Adipose tissue (tissue), 3 donors: ENCODE measurements around the gene SDHAF1. TPM values are rescaled to one million over a fixed set of nuclear protein-coding genes. Genes with fewer than 3 reads are reported as not detected.
"Not testable (repeated sequence)": the region's sequence is repeated elsewhere in the genome, so short reads cannot be mapped to it uniquely, and the experiment has no call there.

Experiments used
- H3K27ac ChIP-seq: one replicate; pipeline ENCODE4 v1.5.1; 2013; ENCODE audit warnings: low read depth, low read length
- WGBS, 3 donors: extraction: QIAGEN DNeasy Blood & Tissue Kit; methylation state at CpG; one replicate each; pipeline ENCODE4 v1.1.7; 2013; 5-methylcytosine and 5-hydroxymethylcytosine counted together
- polyA plus RNA-seq, 3 donors: library from polyadenylated mRNA; stranded (reverse); fragments of 200-250 nt; gene quantifications; one replicate each; pipeline ENCODE4 v1.2.3, GENCODE V29; 2013
- donor health status: healthy with polysubstance abuse.
- donor health status: Bipolar disorder and iron deficiency.
- donor health status: healthy.

Gene SDHAF1
- polyA plus RNA-seq, 3 donors: 14.9 to 26.9 (median 18.6) TPM

DNA sequence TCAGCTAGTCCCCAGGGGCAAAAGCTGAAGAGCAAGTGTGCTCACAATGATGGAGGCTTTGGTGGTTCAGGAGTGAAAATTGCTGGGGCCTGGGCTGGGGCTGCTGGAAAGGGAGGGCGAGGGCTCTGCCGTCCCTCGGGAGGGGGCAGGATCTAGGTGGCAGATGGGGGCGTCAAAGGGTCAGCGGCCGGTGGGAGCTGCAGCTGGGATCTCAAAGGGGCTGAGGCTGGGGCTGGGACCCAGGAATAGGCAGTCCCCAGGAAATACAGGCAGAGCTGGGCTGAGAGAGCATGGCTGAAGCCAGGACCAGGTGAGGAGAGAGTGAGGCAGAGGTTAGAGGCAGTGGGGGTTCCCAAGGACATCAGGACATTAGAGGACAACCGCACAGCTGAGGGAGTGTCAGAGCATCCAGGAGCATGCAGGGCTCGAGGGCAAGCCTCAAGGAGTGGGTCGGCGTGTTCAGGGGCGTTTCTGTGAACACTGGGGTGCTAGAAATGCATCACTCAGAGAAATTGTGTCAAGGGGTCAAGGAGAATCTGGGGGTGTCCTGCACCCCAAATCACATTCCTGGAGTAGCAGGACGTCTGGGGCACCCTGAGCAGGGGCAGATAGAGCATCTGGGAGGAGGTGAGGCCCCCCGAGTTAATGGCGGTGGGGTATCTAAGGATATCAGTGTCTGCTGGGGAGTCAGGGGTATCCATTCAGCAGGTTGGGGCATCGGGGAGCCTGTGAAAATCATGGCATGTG lies 14.8 kb downstream of the SDHAF1 start:
- 50 to 58% (median 57%) methylated on average over 15 of the region's 15 CpGs for WGBS, 3 donors
- H3K27ac ChIP-seq: no peak overlapping the region

DNA sequence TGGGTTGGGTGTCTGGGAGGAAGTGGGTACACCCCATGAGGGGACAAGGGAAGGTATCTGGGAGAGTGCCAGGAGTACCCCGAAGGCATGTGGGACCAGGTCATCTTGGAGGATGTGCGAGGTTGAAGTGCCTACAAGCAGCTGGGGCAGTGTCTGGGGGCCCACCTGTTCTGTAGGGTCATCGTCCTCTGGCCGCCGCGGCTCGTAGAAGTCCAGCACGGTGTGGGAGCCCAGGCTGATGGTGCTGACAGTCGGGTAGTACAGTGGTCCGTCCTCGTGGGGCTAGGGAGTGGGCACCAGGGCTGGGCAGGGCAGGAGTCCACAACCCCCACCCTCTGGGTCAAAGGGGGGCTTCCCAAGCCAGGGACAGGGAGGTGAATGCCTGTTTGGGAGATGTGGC lies 15.4 kb downstream of the SDHAF1 start:
- 94 to 98% (median 95%) methylated on average over 8 to 11 of the region's 11 CpGs for WGBS, 3 donors
- H3K27ac ChIP-seq: no peak overlapping the region

DNA sequence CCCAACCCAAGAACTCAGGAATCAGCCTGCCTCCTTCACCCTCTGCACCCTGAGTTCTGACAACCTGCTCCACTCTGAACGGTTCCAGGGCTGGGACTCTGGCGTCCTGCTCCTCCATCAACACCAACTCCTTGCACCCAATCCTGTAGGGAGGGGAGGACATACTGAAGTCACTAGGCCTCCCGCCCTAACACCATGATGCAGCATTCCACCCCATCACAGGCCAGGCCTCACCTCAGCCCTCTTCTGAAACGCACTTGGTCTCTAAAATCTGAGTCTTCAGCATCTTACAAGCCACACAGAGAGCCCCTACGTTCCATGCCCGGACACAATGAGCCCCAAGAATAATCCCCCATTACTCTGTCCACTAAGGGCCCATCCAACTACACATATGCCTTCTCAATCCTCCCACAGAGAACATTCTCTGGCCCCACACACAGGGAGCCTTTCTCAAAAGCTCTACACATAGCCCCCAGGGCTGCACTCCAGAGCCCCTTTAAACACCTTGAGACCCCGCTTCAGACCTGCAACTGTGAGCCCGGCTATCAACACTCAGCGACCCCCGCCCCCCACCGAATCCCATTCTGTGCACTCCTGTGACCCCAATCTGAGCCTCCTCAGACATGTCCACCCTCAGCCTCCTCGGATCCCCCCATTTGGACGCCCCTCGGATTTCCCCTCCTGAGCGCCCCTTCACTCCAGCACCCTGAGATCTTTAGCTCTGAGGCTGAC lies 18.5 kb downstream of the SDHAF1 start:
- 31 to 33% (median 32%) methylated on average over 15 of the region's 15 CpGs for WGBS, 3 donors

DNA sequence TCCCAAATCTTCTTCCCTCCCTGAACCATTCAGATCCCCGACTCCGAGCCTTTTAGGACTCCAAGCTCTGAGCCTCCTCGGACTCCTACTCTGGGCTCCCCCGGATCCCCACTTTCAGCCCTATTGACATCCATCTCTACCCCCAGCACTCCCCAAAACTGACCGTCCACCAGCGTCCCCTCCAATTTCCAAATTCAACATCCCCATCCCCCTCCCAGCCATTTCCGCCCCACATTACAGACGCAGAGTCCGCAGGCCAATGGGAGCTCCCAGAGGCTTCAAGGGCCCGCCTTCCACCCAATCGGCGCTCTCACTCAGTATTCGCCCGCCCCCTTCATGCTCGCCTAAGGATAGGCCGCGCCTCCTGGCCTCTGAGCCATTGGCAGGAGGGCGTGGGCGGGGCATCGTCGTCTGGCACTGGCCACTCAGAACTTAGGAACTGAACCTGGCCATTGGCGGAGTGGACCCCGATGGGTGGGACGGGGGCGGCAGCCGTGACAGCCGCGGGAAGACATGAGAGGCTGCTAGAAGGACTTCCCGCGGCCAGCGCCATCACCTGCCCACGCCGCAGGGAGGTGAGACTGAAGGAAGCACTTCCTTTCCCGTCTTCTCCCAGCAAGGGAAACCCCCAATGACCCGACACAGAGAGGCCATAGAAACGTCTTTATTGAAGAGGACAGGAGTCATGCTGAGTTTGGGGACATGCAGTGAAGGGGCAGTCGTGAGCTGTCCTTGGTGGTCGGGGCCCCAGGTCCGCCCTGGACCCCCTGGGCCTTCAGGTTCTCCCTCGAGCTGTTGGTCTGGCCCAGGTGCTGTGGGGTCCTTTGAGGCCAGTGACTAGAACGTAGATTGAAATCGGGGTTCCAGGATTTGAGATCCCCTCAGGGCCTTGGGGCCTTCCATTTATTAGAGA lies 19.3 kb downstream of the SDHAF1 start, which contains the start of gene ALKBH6:
ALKBH6 (minus strand) TSS at position 202 of the 913 bp plus-strand sequence. CDS start 816 bp downstream, outside the sequence.
- WGBS, 3 donors: 2 to 3% (median 2%) methylated on average over 42 of the region's 42 CpGs
- no peak within 1 kb of the TSS for H3K27ac ChIP-seq

More for the DNA sequence above, 18.5 kb downstream of the SDHAF1 start:
- H3K27ac ChIP-seq: no peak overlapping the region

DNA sequence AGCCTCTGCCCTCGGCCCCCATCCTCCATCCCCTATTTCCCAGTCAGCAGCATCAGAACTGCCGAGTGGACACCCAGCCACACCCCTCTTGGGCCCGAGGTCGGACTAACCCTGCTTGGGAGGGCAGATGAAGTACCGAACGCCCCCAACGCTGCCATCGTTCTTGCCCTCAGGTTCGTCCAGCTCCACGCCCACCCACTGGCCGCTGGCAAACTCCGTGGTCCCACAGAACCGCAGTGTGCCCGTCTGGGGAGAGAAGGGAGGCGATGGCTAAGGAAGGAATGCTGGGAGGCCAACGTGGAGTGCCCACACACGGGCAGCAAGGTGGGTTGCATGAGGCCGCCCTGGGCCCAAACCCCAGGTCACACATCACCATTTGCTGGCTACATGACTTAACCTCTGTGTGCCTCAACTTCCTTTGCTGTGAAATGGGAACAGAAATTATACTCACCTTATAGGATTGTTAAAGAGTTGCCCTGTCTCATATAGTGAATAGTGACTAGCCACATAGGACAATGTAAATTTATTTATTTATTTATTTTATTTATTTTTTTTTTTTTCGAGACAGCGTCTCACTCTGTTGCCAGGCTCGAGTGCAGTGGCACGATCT lies 24.2 kb downstream of the SDHAF1 start:
- 91 to 92% (median 91%) methylated on average over 22 of the region's 22 CpGs for WGBS, 3 donors
- no peak overlapping the region for H3K27ac ChIP-seq

DNA sequence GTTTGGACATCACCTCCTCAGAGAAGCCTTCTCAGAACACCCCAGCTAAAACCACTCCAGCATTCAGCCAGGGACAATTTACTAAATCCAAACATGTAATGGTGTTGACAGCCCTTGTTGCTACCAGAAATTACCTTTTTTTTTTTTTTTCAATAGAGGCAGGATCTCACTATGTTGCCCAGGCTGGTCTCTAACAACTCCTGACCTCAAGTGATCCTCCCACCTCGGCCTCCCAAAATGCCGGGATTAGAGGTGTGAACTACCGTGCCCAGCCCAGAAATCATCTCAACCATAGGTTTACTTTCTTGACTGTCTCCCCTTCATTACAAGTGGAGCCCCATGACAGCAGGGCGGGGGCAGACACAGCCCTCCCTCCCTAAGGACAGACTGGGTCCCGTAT lies 28.4 kb downstream of the SDHAF1 start:
- no peak overlapping the region for H3K27ac ChIP-seq
- WGBS, 3 donors: 92 to 94% (median 93%) methylated on average over 5 of the region's 5 CpGs

DNA sequence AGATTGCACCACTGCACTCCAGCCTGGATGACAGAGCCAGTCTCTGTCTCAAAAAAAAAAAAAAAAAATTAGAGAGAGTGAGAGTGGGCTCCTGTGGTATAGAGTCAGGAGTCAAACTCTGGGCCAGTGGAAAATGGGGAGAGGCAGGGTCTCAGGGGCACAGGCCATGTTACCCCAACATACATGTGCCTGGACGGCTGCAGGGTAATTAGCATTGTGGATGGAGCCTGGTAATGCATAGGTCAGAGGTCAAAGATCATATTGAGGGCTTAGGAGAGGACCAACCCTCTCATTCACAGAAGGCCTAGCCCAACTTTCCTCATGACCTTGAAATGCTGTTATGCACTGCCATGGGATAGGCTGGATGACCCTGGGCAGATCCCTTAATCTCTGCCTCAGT lies 30.6 kb downstream of the SDHAF1 start:
- WGBS, 3 donors: 88% methylated on average over 1 of the region's 1 CpG

DNA sequence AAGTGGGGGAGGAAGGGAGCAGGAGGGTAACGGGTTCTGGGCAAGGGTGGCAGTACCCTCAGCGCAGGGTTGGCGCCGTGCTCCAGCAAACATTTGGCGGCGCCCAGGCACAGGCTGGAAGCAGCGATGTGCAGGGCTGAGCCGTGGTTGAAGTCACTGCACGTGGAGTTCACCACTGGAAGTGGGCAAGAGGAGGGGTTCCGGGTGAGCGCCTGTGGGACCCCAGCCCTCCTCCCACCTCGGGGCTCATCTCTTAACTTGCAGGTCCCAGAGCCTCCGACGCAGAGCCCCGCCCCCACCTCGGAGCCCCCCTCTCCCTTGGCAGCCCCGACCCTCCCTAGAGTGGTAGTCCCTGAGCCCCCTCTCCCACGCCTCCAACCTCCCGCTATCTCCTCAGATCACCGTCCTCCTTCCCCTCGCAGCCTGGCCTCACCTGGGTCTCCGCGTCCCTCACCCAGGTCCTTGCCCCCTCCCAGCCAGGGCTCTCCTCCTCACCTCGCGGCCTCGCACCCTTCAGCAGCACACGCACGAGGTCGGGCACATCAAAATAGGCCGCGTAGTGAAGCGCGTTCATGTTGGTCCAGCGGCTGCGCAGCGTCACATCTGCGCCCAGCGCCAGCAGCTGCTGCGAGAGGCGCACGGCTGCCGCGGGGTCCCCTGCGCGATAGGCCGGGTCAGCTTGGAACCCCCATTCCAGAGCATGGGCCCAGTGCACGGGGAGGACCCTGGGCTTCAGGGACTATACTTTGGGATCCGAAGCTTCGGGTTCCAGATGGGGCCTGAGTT lies 31.3 kb downstream of the SDHAF1 start:
- WGBS, 3 donors: 92 to 94% (median 94%) methylated on average over 46 to 49 of the region's 49 CpGs
- H3K27ac ChIP-seq: no peak overlapping the region

More for the DNA sequence above, 30.6 kb downstream of the SDHAF1 start:
- H3K27ac ChIP-seq: no peak overlapping the region

DNA sequence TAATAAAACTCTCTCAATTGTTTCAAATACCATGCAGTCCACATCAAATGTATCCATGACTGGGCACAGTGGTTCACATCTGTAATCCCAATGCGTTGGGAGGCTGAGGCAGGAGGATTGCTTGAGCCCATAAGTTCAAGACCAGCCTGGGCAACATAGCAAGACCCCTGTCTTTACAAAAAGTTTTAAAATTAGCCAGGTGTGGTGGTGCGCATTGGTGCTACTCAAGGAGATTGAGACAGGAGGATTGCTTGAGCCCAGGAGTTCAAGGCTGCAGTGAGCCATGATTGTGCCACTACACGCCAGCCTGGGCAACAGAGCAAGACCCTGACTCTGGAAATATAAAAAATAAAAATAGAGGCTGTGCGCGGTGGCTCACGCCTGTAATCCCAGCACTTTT lies 32.7 kb downstream of the SDHAF1 start:
- WGBS, 3 donors: 92 to 98% (median 96%) methylated on average over 6 of the region's 6 CpGs
- H3K27ac ChIP-seq: no peak overlapping the region

DNA sequence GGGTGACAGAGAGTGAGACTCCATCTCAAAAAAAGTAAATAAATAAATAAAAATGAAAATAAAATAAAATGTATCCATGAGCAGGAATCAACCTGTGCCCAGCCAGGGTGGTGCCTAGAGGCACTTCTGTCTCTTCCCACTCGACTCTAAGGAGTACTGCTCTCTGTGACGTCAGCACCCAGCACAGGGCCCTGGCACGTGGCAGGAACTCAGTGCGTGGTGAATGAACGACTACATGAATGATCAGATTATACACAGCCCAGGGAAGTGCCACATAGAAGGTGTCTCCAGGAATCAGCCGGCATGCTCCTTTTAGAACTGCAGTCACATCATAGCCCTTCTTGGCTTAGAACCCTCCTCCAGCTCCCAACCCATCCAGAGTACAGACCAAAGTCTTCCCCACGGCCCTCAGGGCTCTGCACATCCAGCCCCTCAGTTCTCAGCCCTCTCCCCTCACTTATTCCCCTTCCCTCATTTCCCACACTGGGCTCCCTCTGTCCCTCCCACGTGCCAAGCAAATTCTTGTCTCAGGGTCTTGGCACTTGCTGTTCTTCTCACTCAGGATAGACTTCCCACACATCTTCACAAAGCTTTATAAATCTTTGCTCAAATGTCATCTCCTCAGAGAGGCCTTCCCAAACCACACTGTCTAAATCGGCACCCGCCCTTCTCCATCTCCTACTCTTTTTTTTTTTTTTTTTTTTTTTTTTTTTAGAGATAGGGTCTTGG lies 33.5 kb downstream of the SDHAF1 start:
- no peak overlapping the region for H3K27ac ChIP-seq
- 78 to 83% (median 82%) methylated on average over 10 of the region's 10 CpGs for WGBS, 3 donors

DNA sequence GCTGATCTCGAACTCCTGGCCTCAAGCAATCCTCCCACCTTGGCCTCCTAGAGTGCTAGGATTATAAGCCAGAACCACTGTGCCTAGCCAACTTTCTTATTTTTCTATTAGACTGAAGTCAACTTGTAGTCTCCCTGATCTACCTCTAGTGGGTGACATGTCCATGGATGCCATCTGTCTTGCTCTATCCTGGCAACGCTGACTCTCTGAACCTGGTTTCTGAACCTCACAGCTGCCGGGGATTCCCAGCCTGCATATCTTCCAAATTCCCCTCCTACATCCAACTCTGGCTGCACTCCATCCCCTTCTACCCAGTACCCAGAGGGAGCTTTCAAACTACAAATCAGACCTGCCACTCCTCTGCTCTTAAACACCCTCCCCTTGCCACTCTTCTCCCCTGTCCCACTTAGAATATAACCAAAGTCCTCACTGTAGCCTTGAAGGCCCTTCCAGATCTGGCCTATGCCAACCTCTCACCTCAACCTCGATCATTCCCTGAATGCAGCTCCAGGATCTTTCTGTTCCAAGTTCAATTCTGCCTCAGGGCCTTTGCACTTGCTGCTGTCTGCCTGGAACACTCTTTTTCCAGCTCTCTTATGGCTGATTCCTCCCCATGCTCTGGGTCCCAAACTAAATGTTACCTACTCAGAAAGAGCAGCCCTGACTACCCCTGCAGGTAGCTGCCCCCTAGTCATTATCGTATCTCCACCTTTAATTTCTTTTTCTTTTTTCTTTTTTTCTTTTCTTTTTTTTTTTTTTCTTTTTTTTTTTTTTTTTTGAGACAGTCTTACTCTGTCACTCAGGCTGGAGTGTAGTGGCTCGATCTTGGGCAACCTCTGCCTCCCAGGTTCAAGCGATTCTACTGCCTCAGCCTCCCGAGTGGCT lies 35.5 kb downstream of the SDHAF1 start:
- H3K27ac ChIP-seq: no peak overlapping the region
- WGBS, 3 donors: 82 to 85% (median 85%) methylated on average over 8 of the region's 8 CpGs

DNA sequence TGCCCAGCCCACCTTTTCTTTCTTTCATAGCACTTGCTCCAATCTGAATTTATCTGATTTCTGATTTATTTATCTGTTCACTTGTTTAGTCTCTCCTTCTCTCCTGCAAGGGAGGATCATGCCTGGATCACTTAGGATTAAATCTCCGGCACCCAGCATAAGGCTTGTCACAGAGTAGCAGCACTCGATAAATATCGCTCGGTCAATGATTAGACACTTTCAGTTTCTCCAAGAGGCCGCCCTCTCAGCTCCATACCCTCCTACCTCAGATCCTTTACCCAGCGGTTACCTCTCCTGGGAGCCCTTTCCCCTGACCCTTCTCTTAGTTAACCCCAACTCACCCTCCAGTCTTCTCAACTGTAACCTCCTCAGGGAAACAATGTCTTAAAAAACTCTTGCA lies 36.3 kb downstream of the SDHAF1 start:
- H3K27ac ChIP-seq: no peak overlapping the region
- 66 to 85% (median 81%) methylated on average over 6 of the region's 6 CpGs for WGBS, 3 donors

DNA sequence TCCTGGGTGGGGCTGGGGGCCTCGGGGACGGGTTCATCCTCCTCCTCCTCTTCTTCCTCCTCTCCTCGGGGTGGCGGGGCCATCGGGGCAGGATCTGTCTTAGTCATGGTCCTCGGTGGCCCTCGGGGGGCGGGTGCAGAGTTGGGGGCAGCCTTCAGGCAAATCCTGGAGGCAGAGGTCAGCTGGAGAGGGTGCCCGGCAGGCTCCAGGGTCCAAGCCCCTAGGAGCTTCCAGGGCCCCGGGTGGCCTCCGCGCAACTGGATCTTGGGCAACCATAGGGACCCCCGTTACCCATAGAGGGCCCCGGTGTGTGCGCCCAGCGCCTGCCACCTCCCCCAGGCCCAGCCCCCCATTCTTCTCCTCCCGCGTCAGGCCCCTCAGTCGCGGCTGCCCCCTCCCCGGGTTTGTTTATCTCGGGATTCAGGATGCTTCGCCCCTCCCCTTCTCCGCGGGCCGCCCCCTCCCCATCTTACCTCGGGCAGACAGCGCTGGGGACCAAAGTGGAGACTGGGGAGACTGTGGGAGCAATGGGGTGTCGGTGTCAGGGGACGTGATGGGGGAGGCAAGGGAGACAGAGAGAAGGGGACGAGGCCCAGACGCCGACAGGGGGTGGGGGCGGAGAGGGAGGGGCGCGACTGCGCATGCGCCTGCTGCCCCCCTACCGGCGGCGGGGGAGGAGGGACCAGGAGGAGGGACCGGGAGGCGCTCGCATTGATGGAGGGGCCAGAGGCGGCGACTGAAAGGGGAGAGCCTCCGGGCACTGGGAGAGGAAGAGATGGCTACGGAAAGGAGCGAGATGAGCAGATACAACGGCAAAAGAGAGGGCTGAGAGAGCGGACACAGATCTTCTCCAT lies 37.5 kb downstream of the SDHAF1 start, which contains the start of gene CLIP3:
CLIP3 (minus strand) TSS at position 623 of the 854 bp plus-strand sequence; CDS start at position 107, 516 bp downstream.
- WGBS, 3 donors: 3 to 4% (median 3%) methylated on average over 38 to 51 of the region's 51 CpGs

DNA sequence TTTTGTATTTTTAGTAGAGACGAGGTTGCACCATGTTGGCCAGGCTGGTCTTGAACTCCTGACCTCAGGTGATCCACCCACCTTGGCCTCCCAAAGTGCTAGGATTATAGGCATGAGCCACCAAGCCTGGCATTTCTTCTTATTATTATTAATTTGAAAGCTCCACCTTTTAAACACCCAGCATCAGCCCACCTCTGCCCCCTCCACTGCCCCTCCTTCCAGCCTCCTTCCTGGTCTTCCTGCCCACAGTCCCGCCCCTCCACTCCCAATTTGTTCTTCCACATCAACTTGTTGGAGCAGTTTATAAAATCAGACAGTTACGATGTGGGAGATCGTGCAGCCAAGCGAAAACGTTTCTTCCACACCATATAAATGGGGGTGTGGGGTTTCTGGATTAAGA lies 45.5 kb downstream of the SDHAF1 start:
- no peak overlapping the region for H3K27ac ChIP-seq

More for the DNA sequence above, 37.5 kb downstream of the SDHAF1 start, which contains the start of gene CLIP3:
- H3K27ac ChIP-seq: no peak within 1 kb of the TSS

DNA sequence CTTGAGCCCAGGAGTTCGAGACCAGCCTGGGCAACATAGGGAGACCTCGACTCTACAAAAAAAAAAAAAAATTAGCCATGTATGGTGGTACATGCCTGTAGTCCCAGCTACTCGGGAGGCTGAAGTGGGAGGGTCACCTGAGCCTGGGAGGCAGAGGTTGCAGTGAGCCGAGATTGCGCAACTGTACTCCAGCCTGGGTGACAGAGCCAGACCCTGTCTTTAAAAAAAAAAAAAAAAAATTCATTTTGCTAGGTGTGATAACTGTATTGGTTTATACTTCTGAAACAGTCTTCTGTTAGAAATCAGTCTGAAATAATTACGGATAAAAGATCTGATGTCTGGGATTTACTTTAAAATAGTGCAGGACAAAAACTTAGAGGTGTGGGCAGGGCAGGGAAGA lies 46.1 kb downstream of the SDHAF1 start:
- H3K27ac ChIP-seq: not testable (repeated sequence)
- WGBS, 3 donors: 82 to 91% (median 85%) methylated on average over 6 of the region's 6 CpGs

More for the DNA sequence above, 45.5 kb downstream of the SDHAF1 start:
- WGBS, 3 donors: 79 to 90% (median 83%) methylated on average over 6 of the region's 6 CpGs
